Esophagus squamous epithelium (tissue), 5 donors: ENCODE data around the gene PLXND1. TPM values are rescaled to one million over a fixed set of nuclear protein-coding genes. Genes with fewer than 3 reads are reported as not detected.
"Not testable (repeated sequence)": the region's sequence is repeated elsewhere in the genome, so short reads cannot be mapped to it uniquely, and the experiment has no call there.

Source experiments
- DNase-seq: peaks from one replicate; lab custom pipeline; 2025; lab: John Stamatoyannopoulos, UW
- H3K27ac ChIP-seq, 4 donors: fragments of 200-600 bp; sonication (generic); one replicate each; pipeline ENCODE4 v1.5.1; 2016 to 2019; ENCODE audit warnings: mild to moderate bottlenecking in 1 of 4
- H3K27me3 ChIP-seq, 4 donors: fragments of 200-600 bp; sonication (generic); 1 replicate in 3 of 4; 2 replicates in 1 of 4; pipeline versions ENCODE4 v1.5.1 to v1.6.0; 2017 to 2021; ENCODE audit warnings: antibody characterized with exemption in 1 of 4
- H3K36me3 ChIP-seq, 3 donors: fragments of 200-600 bp; sonication (generic); one replicate each; pipeline ENCODE4 v1.5.1; 2016 to 2019
- H3K4me1 ChIP-seq, 3 donors: fragments of 200-600 bp; sonication (generic); one replicate each; pipeline ENCODE4 v1.5.1; 2017 to 2019
- H3K4me3 ChIP-seq, 4 donors: fragments of 200-600 bp; sonication (generic); 1 replicate in 3 of 4; 2 replicates in 1 of 4; pipeline ENCODE4 v1.5.1; 2016 to 2019; ENCODE audit warnings: mild to moderate bottlenecking in 2 of 4, moderate library complexity in 1 of 4
- H3K9me3 ChIP-seq, 3 donors: fragments of 200-600 bp; sonication (generic); one replicate each; pipeline ENCODE4 v1.5.1; 2016 to 2019
- POLR2A ChIP-seq, 4 donors: fragments of 450-650 bp; IDR thresholded peaks; one replicate each; pipeline ENCODE4 v1.6.1; 2017; ENCODE audit warnings: antibody characterized with exemption in 4 of 4, mild to moderate bottlenecking in 4 of 4, moderate library complexity in 3 of 4
- WGBS, 2 donors: methylation state at CpG; one replicate each; pipeline ENCODE4 v1.1.5; 2018; 5-methylcytosine and 5-hydroxymethylcytosine counted together
- intact Hi-C: fragments of 100-400 bp; cut with DNase I; formaldehyde crosslinking; loops from one replicate; pipeline ENCODE4 v1.15.0; 2022
- total RNA-seq, 4 donors: library from RNA; depleted of rRNA; stranded (reverse); fragments of >200 nt; gene quantifications; one replicate each; pipeline ENCODE4 v1.1.0, GENCODE V29; 2016
- TF ChIP-seq, protein P1 (sequence below), 6 experiments: fragments of 450-650 bp in 4 of 6; fragments of 200-600 bp in 2 of 6; sonication (generic) in 2 of 6; IDR thresholded peaks; one replicate each; pipeline ENCODE4 v1.5.1; 2016 to 2019; ENCODE audit warnings: antibody characterized with exemption in 6 of 6, mild to moderate bottlenecking in 4 of 6, moderate library complexity in 4 of 6
- donor health status: DM: yes; HTN: yes; CAD: no.

PLXND1 gene
- total RNA-seq, 4 donors from 2014 or later = 4.5 to 66.0 (median 24.4) TPM

DNA sequence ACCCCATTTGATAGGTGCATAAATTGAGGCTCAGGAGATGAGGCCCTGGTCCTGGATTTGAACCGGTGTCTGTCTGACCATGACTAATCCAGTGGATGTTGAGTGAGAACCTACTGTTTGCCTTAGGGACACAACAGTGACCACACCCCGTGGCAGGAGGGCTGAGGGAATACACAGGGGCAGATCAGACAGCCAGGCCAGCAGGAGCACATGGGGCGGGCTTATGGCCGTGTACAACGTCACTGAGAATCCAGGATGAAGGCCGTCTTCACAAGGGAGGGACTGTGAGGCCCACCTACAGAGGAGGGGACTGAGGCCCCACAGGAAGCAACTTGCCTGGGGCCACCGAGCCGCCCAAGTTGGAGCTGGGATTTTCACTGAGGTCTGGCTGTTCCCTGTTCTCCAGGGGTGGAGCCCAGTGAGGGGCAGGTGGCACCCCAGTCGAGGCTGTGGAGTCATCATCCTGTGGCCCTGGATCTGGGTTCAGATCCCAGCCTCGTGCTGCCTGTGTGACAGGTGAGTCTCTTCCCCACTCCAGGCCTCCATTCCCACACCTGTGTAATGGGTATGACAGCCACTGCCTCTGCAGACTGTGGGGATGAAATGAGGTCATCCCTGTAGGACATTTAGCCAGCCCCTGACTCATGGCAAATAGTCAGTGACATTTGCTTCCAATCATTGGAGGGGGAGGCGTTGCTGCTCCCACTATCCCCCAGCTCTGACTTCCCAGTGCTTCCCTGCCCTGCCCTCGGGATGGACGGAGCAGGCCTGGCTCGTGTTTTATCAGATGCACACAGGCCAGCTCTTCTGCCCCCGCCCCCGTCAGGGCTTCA is 6.3 kb upstream of the PLXND1 start:
- Histone ChIP-seq H3K9me3 (no peaks in the 10 kb centered on the region), H3K4me3 (no peak overlapping the region), H3K27ac (peak overlapping the region; percentile 46 to 66 (median 61)), H3K4me1 (peaks cover 11 to 92% (median 57%) of the 10 kb centered on the region in 3 donors), H3K36me3 (no peaks in the 10 kb centered on the region), H3K27me3 (peaks cover 0 to 15% (median 0%) of the 10 kb centered on the region in 4 donors)
- 54 to 79% methylated on average over 6 to 8 of the region's 16 CpGs for WGBS, 2 donors
- DNase-seq = no peak
- intact Hi-C loops = no loop called here
- TF ChIP-seq, protein P1, sequence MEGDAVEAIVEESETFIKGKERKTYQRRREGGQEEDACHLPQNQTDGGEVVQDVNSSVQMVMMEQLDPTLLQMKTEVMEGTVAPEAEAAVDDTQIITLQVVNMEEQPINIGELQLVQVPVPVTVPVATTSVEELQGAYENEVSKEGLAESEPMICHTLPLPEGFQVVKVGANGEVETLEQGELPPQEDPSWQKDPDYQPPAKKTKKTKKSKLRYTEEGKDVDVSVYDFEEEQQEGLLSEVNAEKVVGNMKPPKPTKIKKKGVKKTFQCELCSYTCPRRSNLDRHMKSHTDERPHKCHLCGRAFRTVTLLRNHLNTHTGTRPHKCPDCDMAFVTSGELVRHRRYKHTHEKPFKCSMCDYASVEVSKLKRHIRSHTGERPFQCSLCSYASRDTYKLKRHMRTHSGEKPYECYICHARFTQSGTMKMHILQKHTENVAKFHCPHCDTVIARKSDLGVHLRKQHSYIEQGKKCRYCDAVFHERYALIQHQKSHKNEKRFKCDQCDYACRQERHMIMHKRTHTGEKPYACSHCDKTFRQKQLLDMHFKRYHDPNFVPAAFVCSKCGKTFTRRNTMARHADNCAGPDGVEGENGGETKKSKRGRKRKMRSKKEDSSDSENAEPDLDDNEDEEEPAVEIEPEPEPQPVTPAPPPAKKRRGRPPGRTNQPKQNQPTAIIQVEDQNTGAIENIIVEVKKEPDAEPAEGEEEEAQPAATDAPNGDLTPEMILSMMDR (IDR thresholded peaks at IDR 0.05) = no peak
- TF ChIP-seq POLR2A (IDR thresholded peaks at IDR 0.05) = no peak

DNA sequence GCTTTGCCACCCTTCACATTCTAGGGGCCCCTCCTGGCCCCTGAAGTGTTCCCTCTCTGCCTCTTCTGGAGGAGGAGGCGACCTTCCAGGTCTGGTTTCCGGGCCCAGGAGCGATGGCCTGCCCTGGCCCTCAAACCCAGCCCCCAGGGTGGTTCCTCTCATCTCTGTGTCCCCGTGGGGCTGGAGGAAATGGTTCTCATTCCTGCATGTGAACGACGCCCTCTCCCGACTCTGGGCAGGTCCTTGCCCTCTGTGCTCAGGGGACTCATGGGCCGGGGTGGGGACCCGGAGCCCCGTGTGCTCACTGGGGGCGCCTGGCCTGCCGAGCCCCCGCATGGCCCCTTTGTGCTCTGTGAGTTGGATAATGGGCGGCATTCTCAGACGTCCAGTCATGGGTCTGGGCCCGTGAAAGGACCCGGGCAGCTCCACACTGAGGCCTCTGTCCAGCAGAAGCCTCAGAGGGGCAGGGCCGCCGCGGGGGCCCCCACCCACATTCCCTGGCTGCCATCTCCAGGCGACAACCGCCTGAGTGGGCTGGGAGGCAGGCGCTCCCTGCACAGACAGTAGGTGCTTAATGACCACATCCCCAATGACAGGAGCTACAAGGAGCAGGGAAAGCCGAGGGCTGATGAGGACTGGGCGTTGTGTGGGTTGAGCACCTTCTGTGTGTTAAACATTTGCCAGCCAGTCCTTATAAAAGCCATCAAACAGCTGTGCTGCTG is 5.5 kb upstream of the PLXND1 start:
- 32 to 61% methylated on average over 3 to 7 of the region's 25 CpGs for WGBS, 2 donors
- no peak for DNase-seq
- TF ChIP-seq POLR2A (IDR thresholded peaks at IDR 0.05) = no peak
- TF ChIP-seq, protein P1 (IDR thresholded peaks at IDR 0.05) = no peak
- Histone ChIP-seq H3K9me3 (no peaks in the 10 kb centered on the region), H3K27ac (peak overlapping the region; percentile 46 to 66 (median 61)), H3K4me3 (no peak overlapping the region), H3K36me3 (no peaks in the 10 kb centered on the region), H3K4me1 (peaks cover 16 to 92% (median 59%) of the 10 kb centered on the region in 3 donors), H3K27me3 (peaks cover 0 to 23% (median 0%) of the 10 kb centered on the region in 4 donors)
- intact Hi-C loops = no loop called here

DNA sequence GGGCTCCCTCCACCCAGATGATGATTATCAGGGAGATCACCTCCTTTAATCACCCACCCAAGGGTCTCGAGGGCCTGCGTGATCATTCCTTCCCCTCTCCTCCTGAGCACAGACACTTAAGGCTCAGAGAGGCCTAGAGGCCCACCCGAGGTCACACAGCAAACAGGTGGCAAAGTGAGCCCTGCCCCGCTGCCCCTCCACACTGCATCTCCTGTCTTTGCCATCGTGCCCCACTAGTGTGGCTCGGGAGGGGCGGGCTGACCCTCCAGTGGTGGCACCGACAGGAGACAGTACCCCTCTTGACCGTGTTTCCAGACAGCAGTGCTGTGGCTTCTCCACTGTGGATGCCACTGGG is 4.9 kb upstream of the PLXND1 start:
- 92 to 96% methylated on average over 2 to 8 of the region's 9 CpGs for WGBS, 2 donors
- H3K27me3 ChIP-seq = peaks cover 0 to 25% (median 0%) of the 10 kb centered on the region in 4 donors
- no peaks in the 10 kb centered on the region for H3K36me3 ChIP-seq
- peak overlapping the region; percentile 46 to 66 (median 61) for H3K27ac ChIP-seq
- no peak for DNase-seq
- H3K4me3 ChIP-seq = no peak overlapping the region
- no peaks in the 10 kb centered on the region for H3K9me3 ChIP-seq
- intact Hi-C loops = no loop called here
- H3K4me1 ChIP-seq = peaks cover 16 to 88% (median 54%) of the 10 kb centered on the region in 3 donors
- TF ChIP-seq, protein P1 (IDR thresholded peaks at IDR 0.05) = no peak
- TF ChIP-seq POLR2A (IDR thresholded peaks at IDR 0.05) = no peak

DNA sequence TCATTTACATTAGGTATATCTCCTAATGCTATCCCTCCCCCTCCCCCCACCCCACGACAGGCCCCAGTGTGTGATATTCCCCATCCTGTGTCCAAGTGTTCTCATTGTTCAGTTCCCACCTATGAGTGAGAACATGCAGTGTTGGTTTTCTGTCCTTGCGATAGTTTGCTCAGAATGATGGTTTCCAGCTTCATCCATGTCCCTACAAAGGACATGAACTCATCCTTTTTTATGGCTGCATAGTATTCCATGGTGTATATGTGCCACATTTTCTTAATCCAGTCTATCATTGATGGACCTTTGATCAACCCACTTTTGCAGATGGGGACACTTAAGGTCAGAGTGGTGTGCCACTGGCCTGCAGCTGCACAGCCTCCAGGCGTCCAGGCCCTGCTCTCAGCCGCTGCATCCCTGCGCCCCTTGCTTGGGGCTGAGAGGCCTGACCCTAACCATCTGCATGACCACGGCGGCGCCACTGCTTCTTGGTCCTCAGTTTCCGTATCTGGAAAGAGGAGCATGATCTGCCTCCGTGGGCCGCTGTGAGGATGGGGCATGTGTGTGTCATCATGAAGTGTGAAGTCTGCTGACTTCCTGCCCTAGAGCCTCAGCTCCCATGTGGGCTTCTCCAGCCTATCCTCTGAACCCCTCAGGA is 4.4 kb upstream of the PLXND1 start:
- 86 to 88% methylated on average over 10 to 11 of the region's 11 CpGs for WGBS, 2 donors
- H3K36me3 ChIP-seq, H3K9me3 ChIP-seq, DNase-seq, H3K4me3 ChIP-seq, intact Hi-C loops: not testable (repeated sequence)
- Histone ChIP-seq H3K27ac (peak overlapping the region in 3 of 4 donors; percentile 60 to 92 (median 62)), H3K4me1 (peaks cover 19 to 87% (median 50%) of the 10 kb centered on the region in 3 donors), H3K27me3 (peaks cover 0 to 29% (median 2%) of the 10 kb centered on the region in 4 donors)

DNA sequence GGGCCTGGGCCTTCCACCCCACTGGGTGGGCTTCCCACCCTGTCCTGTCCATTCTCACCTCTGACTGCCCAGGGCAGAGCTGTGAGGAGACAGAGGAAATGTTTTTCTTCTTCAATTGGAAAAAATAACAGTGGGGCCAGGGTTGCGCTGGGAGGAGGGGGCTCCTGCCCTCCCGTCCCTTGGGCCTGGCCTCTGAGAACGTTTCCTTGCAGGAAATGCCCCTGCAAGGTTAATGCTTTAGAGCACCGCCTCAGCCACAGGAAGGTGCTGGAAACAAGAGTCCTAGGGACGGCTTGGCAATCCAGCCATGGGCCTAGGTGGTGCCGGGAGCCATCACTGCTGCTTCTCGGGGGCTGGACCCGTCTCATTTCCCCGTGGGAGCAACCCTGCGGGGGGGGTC is 3.8 kb upstream of the PLXND1 start:
- 47 to 53% methylated on average over 5 to 7 of the region's 10 CpGs for WGBS, 2 donors
- peaks cover 20 to 87% (median 49%) of the 10 kb centered on the region in 3 donors for H3K4me1 ChIP-seq
- no peak overlapping the region for H3K4me3 ChIP-seq
- no peak for TF ChIP-seq POLR2A (IDR thresholded peaks at IDR 0.05)
- TF ChIP-seq, protein P1 (IDR thresholded peaks at IDR 0.05) = no peak
- intact Hi-C loops = no loop called here
- peak overlapping the region in 3 of 4 donors; percentile 54 to 92 (median 56) for H3K27ac ChIP-seq
- no peaks in the 10 kb centered on the region for H3K9me3 ChIP-seq
- DNase-seq = no peak
- peaks cover 0 to 36% (median 4%) of the 10 kb centered on the region in 4 donors for H3K27me3 ChIP-seq
- H3K36me3 ChIP-seq = no peaks in the 10 kb centered on the region
